ENCODE measurements around the gene TMEM144. TPM values are rescaled to one million over a fixed set of nuclear protein-coding genes. Genes with fewer than 3 reads are reported as not detected.

The TMEM144 gene
- total RNA-seq, 1 donor from 2014 or later: 7.6 TPM

DNA sequence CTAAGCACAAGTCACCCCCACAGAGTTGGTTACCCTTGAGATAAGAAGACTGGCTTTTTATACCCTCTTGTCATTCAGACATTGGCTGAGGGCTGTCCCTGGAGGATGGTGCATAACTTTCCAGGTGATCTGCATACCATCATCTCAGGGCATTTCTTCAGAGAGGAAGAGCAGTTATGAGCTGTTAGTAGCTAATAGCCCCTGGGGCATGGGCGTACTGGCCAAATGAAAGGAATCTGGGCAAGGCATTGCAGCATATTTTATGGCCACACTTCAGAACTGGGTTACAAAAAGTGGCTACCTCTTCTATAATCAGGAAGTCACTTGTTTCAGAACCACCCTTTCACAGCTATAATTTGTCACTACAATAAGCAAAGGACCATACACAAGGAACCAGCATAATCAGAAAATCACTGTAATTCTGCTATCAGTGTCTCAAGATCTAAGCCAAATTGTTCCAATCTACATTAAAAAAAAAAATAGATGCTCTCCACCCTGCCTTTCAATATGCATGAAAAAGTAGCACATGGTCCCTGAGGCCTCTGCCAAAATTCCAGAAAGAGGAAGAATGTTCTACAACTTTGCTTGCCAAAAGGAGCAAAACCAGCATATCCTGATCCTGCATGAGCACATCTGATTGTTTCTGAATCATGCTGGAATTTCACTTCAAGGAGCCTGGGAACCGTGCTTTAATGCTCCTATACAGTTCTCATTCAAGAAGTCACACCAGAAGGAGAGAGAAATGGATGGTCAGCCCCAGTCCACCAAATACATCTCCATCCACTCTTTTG, 92.0 kb downstream of the TMEM144 start:
- Histone ChIP-seq H3K9me3 (ENCODE audit: insufficient read depth, low read depth, low read length) (no peaks in the 10 kb centered on the region), H3K79me2 (ENCODE audit: insufficient read depth, low read length) (no peaks in the 10 kb centered on the region), H3K4me3 (ENCODE audit: insufficient read depth, low read depth, low read length) (no peak overlapping the region), H2AFZ (ENCODE audit: low read depth, low read length) (peak overlapping the region; percentile 10), H3K27me3 (ENCODE audit: insufficient read depth, low read length) (no peaks in the 10 kb centered on the region), H3K36me3 (ENCODE audit: insufficient read depth, low read length) (no peaks in the 10 kb centered on the region), H3K9ac (ENCODE audit: low read length) (no peak overlapping the region), H3K4me1 (ENCODE audit: insufficient read depth, low read length) (no peaks in the 10 kb centered on the region), H3K27ac (ENCODE audit: low read depth, low read length) (no peak overlapping the region), H3K4me2 (ENCODE audit: low read length) (no peak overlapping the region), H4K20me1 (ENCODE audit: insufficient read depth, low read length) (no peaks in the 10 kb centered on the region)
- DNase-seq (ENCODE audit: low read depth) (peak; percentile 85), FAIRE-seq (no peak)
- Mint-ChIP-seq H3K4me1 (ENCODE audit: low read depth, unreplicated experiment) (no peaks in the 10 kb centered on the region), H3K36me3 (ENCODE audit: low read depth, unreplicated experiment) (no peaks in the 10 kb centered on the region), H3K27ac (ENCODE audit: unreplicated experiment) (no peak overlapping the region), H3K9me3 (ENCODE audit: unreplicated experiment) (peaks cover 2% of the 10 kb centered on the region), H3K4me3 (ENCODE audit: unreplicated experiment) (no peak overlapping the region), H3K27me3 (ENCODE audit: low read depth, unreplicated experiment) (no peaks in the 10 kb centered on the region)
- TF ChIP-seq CTCF (IDR thresholded peaks at IDR 0.05; ENCODE audit: insufficient read depth, low read depth, low read length) (no peak), EZH2 (IDR thresholded peaks at IDR 0.05; ENCODE audit: insufficient read depth, low read length) (no peak)

GRCh38 chr4:158304694-158305093, 94.4 kb downstream of the TMEM144 start:
- no peak for DNase-seq (ENCODE audit: low read depth)
- Histone ChIP-seq H3K27ac (ENCODE audit: low read depth, low read length) (no peak overlapping the region), H3K4me1 (ENCODE audit: insufficient read depth, low read length) (no peaks in the 10 kb centered on the region)

More at GRCh38 chr4:158304694-158305093, 94.4 kb downstream of the TMEM144 start:
- no peak for FAIRE-seq
- H4K20me1 ChIP-seq (ENCODE audit: insufficient read depth, low read length): no peaks in the 10 kb centered on the region
- Mint-ChIP-seq H3K36me3 (ENCODE audit: low read depth, unreplicated experiment) (no peaks in the 10 kb centered on the region), H3K4me1 (ENCODE audit: low read depth, unreplicated experiment) (no peaks in the 10 kb centered on the region), H3K27me3 (ENCODE audit: low read depth, unreplicated experiment) (no peaks in the 10 kb centered on the region), H3K27ac (ENCODE audit: unreplicated experiment) (no peak overlapping the region), H3K9me3 (ENCODE audit: unreplicated experiment) (peaks cover 2% of the 10 kb centered on the region), H3K4me3 (ENCODE audit: unreplicated experiment) (no peak overlapping the region)
- H3K4me2 ChIP-seq (ENCODE audit: low read length): no peak overlapping the region
- H3K9ac ChIP-seq (ENCODE audit: low read length): no peak overlapping the region
- no peaks in the 10 kb centered on the region for H3K27me3 ChIP-seq (ENCODE audit: insufficient read depth, low read length)
- H3K9me3 ChIP-seq (ENCODE audit: insufficient read depth, low read depth, low read length): no peaks in the 10 kb centered on the region
- H3K4me3 ChIP-seq (ENCODE audit: insufficient read depth, low read depth, low read length): no peak overlapping the region
- no peaks in the 10 kb centered on the region for H3K79me2 ChIP-seq (ENCODE audit: insufficient read depth, low read length)
- H2AFZ ChIP-seq (ENCODE audit: low read depth, low read length): no peak overlapping the region
- TF ChIP-seq EZH2 (IDR thresholded peaks at IDR 0.05; ENCODE audit: insufficient read depth, low read length) (no peak), CTCF (IDR thresholded peaks at IDR 0.05; ENCODE audit: insufficient read depth, low read depth, low read length) (no peak)
- no peaks in the 10 kb centered on the region for H3K36me3 ChIP-seq (ENCODE audit: insufficient read depth, low read length)

Other genes with a start within 250 kb of the TMEM144 start
- gene GASK1B, start 37.5 kb upstream of the TMEM144 start, total RNA-seq: 25.8 and 34.2 TPM in 2 replicates